Testis (tissue), 2 donors: Measurements from ENCODE around the gene RPTOR.

ENCODE experiments used
- CTCF ChIP-seq, 3 experiments: fragments of 450-650 bp in 2 of 3; fragments of 200-600 bp in 1 of 3; sonication (generic) in 1 of 3; IDR thresholded peaks; one replicate each; pipeline ENCODE4 v1.5.1; 2016 to 2019; ENCODE audit warnings: antibody characterized with exemption in 3 of 3, mild to moderate bottlenecking in 2 of 3, moderate library complexity in 1 of 3
- POLR2A ChIP-seq: fragments of 450-650 bp; IDR thresholded peaks from one replicate; pipeline ENCODE4 v1.6.1; 2017; ENCODE audit warnings: antibody characterized with exemption, mild to moderate bottlenecking, moderate library complexity

GRCh38 chr17:80730739-80731138, 186.1 kb downstream of the RPTOR start:
- TF ChIP-seq CTCF (IDR thresholded peaks at IDR 0.05): no peak
- TF ChIP-seq POLR2A: no peak
